K562 (cell line): Measurements from ENCODE around the gene COPA. TPM values are rescaled to one million over a fixed set of nuclear protein-coding genes. Genes with fewer than 3 reads are reported as not detected.

Experiments used
- BHLHE40 ChIP-seq: IDR thresholded peaks from 2 replicates; pipeline ENCODE4 v1.6.1; 2011; ENCODE audit warnings: low read length, improper control_type of control experiment
- CBFA2T3 ChIP-seq: fragments of 450-650 bp; IDR thresholded peaks from 2 replicates; pipeline ENCODE4 v1.6.1; 2017
- CBX5 ChIP-seq: IDR thresholded peaks from 2 replicates; pipeline ENCODE4 v1.6.1; 2014; ENCODE audit warnings: low read depth, borderline replicate concordance
- CXXC5 ChIP-seq: fragments of 250-450 bp; sonication (Bioruptor Pico); IDR thresholded peaks from 2 replicates; pipeline ENCODE4 v1.8.0; 2022; ENCODE audit warnings: inconsistent platforms, mild to moderate bottlenecking, moderate library complexity
- FOSL1 ChIP-seq: fragments of 200-800 bp; sonication (Bioruptor generic); conservative IDR thresholded peaks from 2 replicates; pipeline ENCODE4 v1.6.1; 2016; ENCODE audit warnings: missing genetic modification characterization, missing compliant biosample characterization
- GABPB2 ChIP-seq: fragments of 250-450 bp; sonication (Bioruptor Pico); conservative IDR thresholded peaks from 2 replicates; pipeline ENCODE4 v1.5.1; 2021; ENCODE audit warnings: mild to moderate bottlenecking
- MCM7 ChIP-seq, 2 experiments: fragments of 450-650 bp; IDR thresholded peaks; 2 replicates each; pipeline ENCODE4 v1.6.1; 2016 to 2018
- POLR2B ChIP-seq: fragments of 450-650 bp; IDR thresholded peaks from 2 replicates; pipeline ENCODE4 v1.6.1; 2018; ENCODE audit warnings: low read depth; ENCODE audit not compliant: partially characterized antibody
- RAD21 ChIP-seq, 2 experiments: fragments of 250-450 bp in 1 of 2; fragments of 450-650 bp in 1 of 2; sonication (Bioruptor Pico) in 1 of 2; formaldehyde crosslinking in 1 of 2; IDR thresholded peaks in 1 of 2; conservative IDR thresholded peaks in 1 of 2; 2 replicates each; pipeline versions ENCODE4 v1.4.0 to v1.8.0; 2020 to 2022; ENCODE audit warnings: mild to moderate bottlenecking in 2 of 2, moderate library complexity in 1 of 2
- RBM22 ChIP-seq: fragments of 200-400 bp; formaldehyde crosslinking; IDR thresholded peaks from 2 replicates; pipeline ENCODE4 v1.6.1; 2018; ENCODE audit warnings: low read length, low read depth; ENCODE audit not compliant: poor library complexity, severe bottlenecking
- RHOXF2B ChIP-seq: fragments of 250-450 bp; sonication (Bioruptor Pico); conservative IDR thresholded peaks from 2 replicates; pipeline ENCODE4 v1.5.1; 2021
- SOX6 ChIP-seq: fragments of 450-650 bp; IDR thresholded peaks from 2 replicates; pipeline ENCODE4 v1.6.1; 2014; ENCODE audit warnings: mild to moderate bottlenecking
- THRAP3 ChIP-seq: fragments of 450-650 bp; IDR thresholded peaks from 2 replicates; pipeline ENCODE4 v1.6.1; 2016; ENCODE audit warnings: mild to moderate bottlenecking, inconsistent platforms, borderline replicate concordance
- U2AF2 ChIP-seq: fragments of 200-400 bp; formaldehyde crosslinking; optimal IDR thresholded peaks from 2 replicates; pipeline ENCODE3; 2017; ENCODE audit warnings: low read depth, mild to moderate bottlenecking, low read length
- ZFP30 ChIP-seq: fragments of 250-450 bp; sonication (Bioruptor Pico); IDR thresholded peaks from 2 replicates; pipeline ENCODE4 v1.8.0; 2022; ENCODE audit warnings: moderate library complexity, mild to moderate bottlenecking, inconsistent platforms, borderline replicate concordance
- ZNF23 ChIP-seq: fragments of 250-450 bp; sonication (Bioruptor Pico); IDR thresholded peaks from 2 replicates; pipeline ENCODE4 v1.4.0; 2020; ENCODE audit warnings: mild to moderate bottlenecking
- ZNF740 ChIP-seq, 3 experiments: fragments of 200-800 bp in 1 of 3; sonication (Bioruptor generic) in 1 of 3; sonication (generic) in 1 of 3; formaldehyde crosslinking in 1 of 3; IDR thresholded peaks; 2 replicates each; pipeline versions ENCODE4 v1.6.1 to v1.8.0; 2016 to 2022; ENCODE audit warnings: mild to moderate bottlenecking in 2 of 3, missing compliant biosample characterization in 2 of 3, missing genetic modification characterization in 2 of 3, missing genetic modification reagents in 1 of 3
- ZSCAN29 ChIP-seq: fragments of 450-650 bp; IDR thresholded peaks from 2 replicates; pipeline ENCODE4 v1.6.1; 2017
- polyA plus RNA-seq, 8 experiments: library from polyadenylated mRNA; depleted of rRNA in 4 of 8; stranded (reverse) in 5 of 8; unstranded in 3 of 8; fragments of >200 nt; fragmentation: Nextera tagmentation in 2 of 8; fragmentation: Illumina TruSeq in 1 of 8; extraction: Ambion mirVana in 2 of 8; extraction: Trizol in 1 of 8; gene quantifications; 2 replicates each; pipeline versions ENCODE4 v1.2.1 to v1.2.3, GENCODE V29; 2011 to 2014; ENCODE audit warnings: inconsistent platforms in 1 of 8, missing spikeins in 1 of 8
- total RNA-seq, 7 experiments: library from RNA; depleted of rRNA in 6 of 7; stranded (reverse); fragments of >200 nt in 6 of 7; fragmentation: Illumina TruSeq in 2 of 7; extraction: Trizol in 2 of 7; gene quantifications; 2 replicates each; pipeline versions ENCODE4 v1.2.1 to v1.2.3, GENCODE V29; 2011 to 2021; ENCODE audit warnings: low replicate concordance in 1 of 7
- TF ChIP-seq, protein P1 (sequence below): fragments of 150-350 bp; conservative IDR thresholded peaks from 2 replicates; pipeline ENCODE4 v1.6.1; 2014; ENCODE audit warnings: low read length
- TF ChIP-seq, protein P2 (sequence below), 2 experiments: fragments of 450-650 bp; conservative IDR thresholded peaks; 2 replicates each; pipeline ENCODE4 v1.6.1; 2017; ENCODE audit warnings: mild to moderate bottlenecking in 2 of 2, moderate library complexity in 2 of 2
- TF ChIP-seq, protein P3 (sequence below): fragments of 250-450 bp; sonication (Bioruptor Pico); IDR thresholded peaks from 2 replicates; pipeline ENCODE4 v1.5.0; 2021; ENCODE audit warnings: mild to moderate bottlenecking, borderline replicate concordance

The COPA gene
- total and polyA plus RNA-seq, 9 of the 15 experiments (the other 6 are each of a cell fraction or from before 2014, with no cell fraction given) = 49.8 to 222 (median 110) TPM

- TF ChIP-seq, protein P1, sequence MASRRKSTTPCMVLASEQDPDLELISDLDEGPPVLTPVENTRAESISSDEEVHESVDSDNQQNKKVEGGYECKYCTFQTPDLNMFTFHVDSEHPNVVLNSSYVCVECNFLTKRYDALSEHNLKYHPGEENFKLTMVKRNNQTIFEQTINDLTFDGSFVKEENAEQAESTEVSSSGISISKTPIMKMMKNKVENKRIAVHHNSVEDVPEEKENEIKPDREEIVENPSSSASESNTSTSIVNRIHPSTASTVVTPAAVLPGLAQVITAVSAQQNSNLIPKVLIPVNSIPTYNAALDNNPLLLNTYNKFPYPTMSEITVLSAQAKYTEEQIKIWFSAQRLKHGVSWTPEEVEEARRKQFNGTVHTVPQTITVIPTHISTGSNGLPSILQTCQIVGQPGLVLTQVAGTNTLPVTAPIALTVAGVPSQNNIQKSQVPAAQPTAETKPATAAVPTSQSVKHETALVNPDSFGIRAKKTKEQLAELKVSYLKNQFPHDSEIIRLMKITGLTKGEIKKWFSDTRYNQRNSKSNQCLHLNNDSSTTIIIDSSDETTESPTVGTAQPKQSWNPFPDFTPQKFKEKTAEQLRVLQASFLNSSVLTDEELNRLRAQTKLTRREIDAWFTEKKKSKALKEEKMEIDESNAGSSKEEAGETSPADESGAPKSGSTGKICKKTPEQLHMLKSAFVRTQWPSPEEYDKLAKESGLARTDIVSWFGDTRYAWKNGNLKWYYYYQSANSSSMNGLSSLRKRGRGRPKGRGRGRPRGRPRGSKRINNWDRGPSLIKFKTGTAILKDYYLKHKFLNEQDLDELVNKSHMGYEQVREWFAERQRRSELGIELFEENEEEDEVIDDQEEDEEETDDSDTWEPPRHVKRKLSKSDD = no peak
- TF ChIP-seq ZFP30 (CRISPR knock-in tag) (no peak), CXXC5 (CRISPR knock-in tag) (peak; percentile 68), SOX6 (0 out of 2 replicates have a peak, but pooled peaks have one; percentile 55), THRAP3 (no peak), RAD21 (CRISPR knock-in tag; conservative IDR thresholded peaks at IDR 0.05 in 1 of 2, IDR thresholded peaks at IDR 0.05 in 1 of 2) (0 out of 4 replicates have a peak, but pooled peaks of 1 of the 2 experiments have one; percentile 23), ZSCAN29 (no peak), RBM22 (no peak), MCM7 (IDR thresholded peaks at IDR 0.05) (no peak), CBFA2T3 (no peak), GABPB2 (CRISPR knock-in tag) (no peak), POLR2B (peak; percentile 62), BHLHE40 (no peak; the same call in 1 of the 2 replicates), RHOXF2B (CRISPR knock-in tag) (no peak), ZNF23 (CRISPR knock-in tag) (no peak), FOSL1 (tag) (peak; percentile 69), ZNF740 (CRISPR knock-in tag; IDR thresholded peaks at IDR 0.05) (peak; percentile 86), ZNF740 (tag; IDR thresholded peaks at IDR 0.05) (peak in 1 of 2 experiments; percentile 81; a peak in 2 of 4 replicates), U2AF2 (no peak), CBX5 (no peak)
- TF ChIP-seq, protein P2, sequence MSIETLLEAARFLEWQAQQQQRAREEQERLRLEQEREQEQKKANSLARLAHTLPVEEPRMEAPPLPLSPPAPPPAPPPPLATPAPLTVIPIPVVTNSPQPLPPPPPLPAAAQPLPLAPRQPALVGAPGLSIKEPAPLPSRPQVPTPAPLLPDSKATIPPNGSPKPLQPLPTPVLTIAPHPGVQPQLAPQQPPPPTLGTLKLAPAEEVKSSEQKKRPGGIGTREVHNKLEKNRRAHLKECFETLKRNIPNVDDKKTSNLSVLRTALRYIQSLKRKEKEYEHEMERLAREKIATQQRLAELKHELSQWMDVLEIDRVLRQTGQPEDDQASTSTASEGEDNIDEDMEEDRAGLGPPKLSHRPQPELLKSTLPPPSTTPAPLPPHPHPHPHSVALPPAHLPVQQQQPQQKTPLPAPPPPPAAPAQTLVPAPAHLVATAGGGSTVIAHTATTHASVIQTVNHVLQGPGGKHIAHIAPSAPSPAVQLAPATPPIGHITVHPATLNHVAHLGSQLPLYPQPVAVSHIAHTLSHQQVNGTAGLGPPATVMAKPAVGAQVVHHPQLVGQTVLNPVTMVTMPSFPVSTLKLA (conservative IDR thresholded peaks at IDR 0.05) = no peak
- TF ChIP-seq, protein P3, sequence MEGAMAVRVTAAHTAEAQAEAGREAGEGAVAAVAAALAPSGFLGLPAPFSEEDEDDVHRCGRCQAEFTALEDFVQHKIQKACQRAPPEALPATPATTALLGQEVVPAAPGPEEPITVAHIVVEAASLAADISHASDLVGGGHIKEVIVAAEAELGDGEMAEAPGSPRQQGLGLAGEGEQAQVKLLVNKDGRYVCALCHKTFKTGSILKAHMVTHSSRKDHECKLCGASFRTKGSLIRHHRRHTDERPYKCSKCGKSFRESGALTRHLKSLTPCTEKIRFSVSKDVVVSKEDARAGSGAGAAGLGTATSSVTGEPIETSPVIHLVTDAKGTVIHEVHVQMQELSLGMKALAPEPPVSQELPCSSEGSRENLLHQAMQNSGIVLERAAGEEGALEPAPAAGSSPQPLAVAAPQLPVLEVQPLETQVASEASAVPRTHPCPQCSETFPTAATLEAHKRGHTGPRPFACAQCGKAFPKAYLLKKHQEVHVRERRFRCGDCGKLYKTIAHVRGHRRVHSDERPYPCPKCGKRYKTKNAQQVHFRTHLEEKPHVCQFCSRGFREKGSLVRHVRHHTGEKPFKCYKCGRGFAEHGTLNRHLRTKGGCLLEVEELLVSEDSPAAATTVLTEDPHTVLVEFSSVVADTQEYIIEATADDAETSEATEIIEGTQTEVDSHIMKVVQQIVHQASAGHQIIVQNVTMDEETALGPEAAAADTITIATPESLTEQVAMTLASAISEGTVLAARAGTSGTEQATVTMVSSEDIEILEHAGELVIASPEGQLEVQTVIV (CRISPR knock-in tag) = no peak
Measured at GRCh38 chr1:160362168-160362957, 19.3 kb upstream of the COPA start (continued).
